Suprapubic skin (tissue), 4 donors: ENCODE data around the gene TBC1D5.

Experiments
- POLR2A ChIP-seq, 2 donors: fragments of 450-650 bp; IDR thresholded peaks; one replicate each; pipeline ENCODE4 v1.6.1; 2017; ENCODE audit warnings: antibody characterized with exemption in 2 of 2, mild to moderate bottlenecking in 2 of 2, moderate library complexity in 2 of 2
- POLR2AphosphoS5 ChIP-seq, 3 donors: sonication (generic); formaldehyde crosslinking; IDR thresholded peaks; one replicate each; pipeline ENCODE4 v1.6.1; 2017; ENCODE audit warnings: antibody characterized with exemption in 3 of 3
- TF ChIP-seq, protein P1 (sequence below), 2 donors: fragments of 200-600 bp in 1 of 2; fragments of 450-650 bp in 1 of 2; sonication (generic) in 1 of 2; IDR thresholded peaks; one replicate each; pipeline ENCODE4 v1.5.1; 2016 to 2019; ENCODE audit warnings: antibody characterized with exemption in 2 of 2, mild to moderate bottlenecking in 1 of 2, moderate library complexity in 1 of 2

- TF ChIP-seq POLR2A (IDR thresholded peaks at IDR 0.05) (no peak), POLR2AphosphoS5 (IDR thresholded peaks at IDR 0.05) (no peak)
- TF ChIP-seq, protein P1, sequence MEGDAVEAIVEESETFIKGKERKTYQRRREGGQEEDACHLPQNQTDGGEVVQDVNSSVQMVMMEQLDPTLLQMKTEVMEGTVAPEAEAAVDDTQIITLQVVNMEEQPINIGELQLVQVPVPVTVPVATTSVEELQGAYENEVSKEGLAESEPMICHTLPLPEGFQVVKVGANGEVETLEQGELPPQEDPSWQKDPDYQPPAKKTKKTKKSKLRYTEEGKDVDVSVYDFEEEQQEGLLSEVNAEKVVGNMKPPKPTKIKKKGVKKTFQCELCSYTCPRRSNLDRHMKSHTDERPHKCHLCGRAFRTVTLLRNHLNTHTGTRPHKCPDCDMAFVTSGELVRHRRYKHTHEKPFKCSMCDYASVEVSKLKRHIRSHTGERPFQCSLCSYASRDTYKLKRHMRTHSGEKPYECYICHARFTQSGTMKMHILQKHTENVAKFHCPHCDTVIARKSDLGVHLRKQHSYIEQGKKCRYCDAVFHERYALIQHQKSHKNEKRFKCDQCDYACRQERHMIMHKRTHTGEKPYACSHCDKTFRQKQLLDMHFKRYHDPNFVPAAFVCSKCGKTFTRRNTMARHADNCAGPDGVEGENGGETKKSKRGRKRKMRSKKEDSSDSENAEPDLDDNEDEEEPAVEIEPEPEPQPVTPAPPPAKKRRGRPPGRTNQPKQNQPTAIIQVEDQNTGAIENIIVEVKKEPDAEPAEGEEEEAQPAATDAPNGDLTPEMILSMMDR (IDR thresholded peaks at IDR 0.05) = no peak
These were observed 119.0 kb downstream of the TBC1D5 start for GRCh38 chr3:17623464-17623863.
